ENCODE measurements around the gene SLX9. TPM values are rescaled to one million over a fixed set of nuclear protein-coding genes. Genes with fewer than 3 reads are reported as not detected.

The SLX9 gene
- total RNA-seq, 4 donors from 2014 or later = 11.9 to 26.2 (median 16.1) TPM

GRCh38 chr21:44983421-44984206, 43.8 kb downstream of the SLX9 start:
- no peak for ATAC-seq (ENCODE audit: low FRiP score)
- TF ChIP-seq CTCF (IDR thresholded peaks at IDR 0.05) = no peak
- DNase-seq (ENCODE audit: low spot score) = no peak

GRCh38 chr21:44984428-44984791, 44.6 kb downstream of the SLX9 start:
- TF ChIP-seq CTCF (IDR thresholded peaks at IDR 0.05) = no peak
- DNase-seq (ENCODE audit: low spot score) (no peak), ATAC-seq (ENCODE audit: low FRiP score) (no peak)

- no peak for DNase-seq (ENCODE audit: low spot score)
- no peak for ATAC-seq (ENCODE audit: low FRiP score)
- TF ChIP-seq CTCF (IDR thresholded peaks at IDR 0.05) = no peak
These were observed 45.1 kb downstream of the SLX9 start for GRCh38 chr21:44984792-44985440.

- TF ChIP-seq CTCF (IDR thresholded peaks at IDR 0.05) = no peak
- no peak for DNase-seq (ENCODE audit: low spot score)
- no peak for ATAC-seq (ENCODE audit: low FRiP score)
These were observed 45.9 kb downstream of the SLX9 start for GRCh38 chr21:44985441-44986401.

- ATAC-seq (ENCODE audit: low FRiP score) (no peak), DNase-seq (ENCODE audit: low spot score) (no peak)
- no peak for TF ChIP-seq CTCF (IDR thresholded peaks at IDR 0.05)
These were observed 46.9 kb downstream of the SLX9 start for GRCh38 chr21:44986471-44987291.

GRCh38 chr21:44987301-44987885, 47.6 kb downstream of the SLX9 start:
- no peak for TF ChIP-seq CTCF (IDR thresholded peaks at IDR 0.05)
- ATAC-seq (ENCODE audit: low FRiP score) (no peak), DNase-seq (ENCODE audit: low spot score) (no peak)

Measured in omental fat pad (tissue), 4 donors.